A549 (cell line): Measurements from ENCODE around the gene PTPRN2.

Source experiments
- CEBPB ChIP-seq, 2 experiments: fragments of >200 bp in 1 of 2; sonication (Bioruptor Twin) in 1 of 2; formaldehyde crosslinking in 1 of 2; IDR thresholded peaks; 2 replicates each; pipeline ENCODE4 v1.6.1; 2012 to 2016
- JUN ChIP-seq, 2 experiments: fragments of >200 bp; sonication (Bioruptor Twin); formaldehyde crosslinking; IDR thresholded peaks; 2 replicates in 1 of 2; 3 replicates in 1 of 2; pipeline ENCODE4 v1.6.1; 2016 to 2017
- MAFK ChIP-seq: fragments of 450-650 bp; IDR thresholded peaks from 2 replicates; pipeline ENCODE4 v1.6.1; 2014; ENCODE audit not compliant: partially characterized antibody
- PHF8 ChIP-seq: fragments of 200-600 bp; sonication (generic); IDR thresholded peaks from 2 replicates; pipeline ENCODE4 v1.6.1; 2016; ENCODE audit warnings: low read depth, mild to moderate bottlenecking, antibody characterized with exemption, moderate library complexity, borderline replicate concordance
- RAD21 ChIP-seq, 2 experiments: fragments of >200 bp in 1 of 2; sonication (Bioruptor Twin) in 1 of 2; formaldehyde crosslinking in 1 of 2; IDR thresholded peaks in 1 of 2; conservative IDR thresholded peaks in 1 of 2; 2 replicates in 1 of 2; 3 replicates in 1 of 2; pipeline ENCODE4 v1.6.1; 2012 to 2018; ENCODE audit warnings: inconsistent platforms in 1 of 2
- RCOR1 ChIP-seq: fragments of 150-350 bp; IDR thresholded peaks from 2 replicates; pipeline ENCODE4 v1.6.1; 2014; ENCODE audit warnings: antibody characterized with exemption, low read length, low read depth
- TF ChIP-seq, protein P1 (sequence below): fragments of >200 bp; sonication (Bioruptor Twin); formaldehyde crosslinking; IDR thresholded peaks from 3 replicates; pipeline ENCODE4 v1.5.1; 2016

DNA sequence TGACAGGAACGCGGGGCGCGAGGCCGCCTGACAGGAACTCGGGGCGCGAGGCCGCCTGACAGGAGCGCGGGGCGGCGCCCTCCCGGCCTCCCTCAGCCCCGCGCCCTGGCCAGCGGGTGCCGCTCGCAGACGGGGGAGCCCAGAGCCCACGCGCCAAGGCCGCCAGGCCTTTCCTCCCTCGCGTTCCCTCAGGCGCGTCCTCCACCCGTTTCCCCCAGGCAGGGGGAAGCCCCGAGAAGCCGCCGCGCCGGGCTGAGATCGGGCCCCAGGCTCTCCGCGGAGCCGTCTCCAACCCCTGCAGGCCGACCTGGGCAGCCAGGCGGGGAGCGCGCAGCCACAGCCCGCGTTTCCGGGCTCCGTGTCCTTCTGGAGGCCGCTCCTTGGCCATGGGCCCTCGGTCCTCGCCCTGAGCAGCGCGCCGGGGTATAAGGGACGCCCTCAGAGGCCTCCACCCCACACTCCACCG lies 17.7 kb downstream of the PTPRN2 start:
- TF ChIP-seq RCOR1 (no peak), MAFK (no peak), CEBPB (IDR thresholded peaks at IDR 0.05) (no peak), RAD21 (conservative IDR thresholded peaks at IDR 0.05 in 1 of 2, IDR thresholded peaks at IDR 0.05 in 1 of 2) (no peak), PHF8 (no peak), JUN (IDR thresholded peaks at IDR 0.05) (no peak)
- TF ChIP-seq, protein P1, sequence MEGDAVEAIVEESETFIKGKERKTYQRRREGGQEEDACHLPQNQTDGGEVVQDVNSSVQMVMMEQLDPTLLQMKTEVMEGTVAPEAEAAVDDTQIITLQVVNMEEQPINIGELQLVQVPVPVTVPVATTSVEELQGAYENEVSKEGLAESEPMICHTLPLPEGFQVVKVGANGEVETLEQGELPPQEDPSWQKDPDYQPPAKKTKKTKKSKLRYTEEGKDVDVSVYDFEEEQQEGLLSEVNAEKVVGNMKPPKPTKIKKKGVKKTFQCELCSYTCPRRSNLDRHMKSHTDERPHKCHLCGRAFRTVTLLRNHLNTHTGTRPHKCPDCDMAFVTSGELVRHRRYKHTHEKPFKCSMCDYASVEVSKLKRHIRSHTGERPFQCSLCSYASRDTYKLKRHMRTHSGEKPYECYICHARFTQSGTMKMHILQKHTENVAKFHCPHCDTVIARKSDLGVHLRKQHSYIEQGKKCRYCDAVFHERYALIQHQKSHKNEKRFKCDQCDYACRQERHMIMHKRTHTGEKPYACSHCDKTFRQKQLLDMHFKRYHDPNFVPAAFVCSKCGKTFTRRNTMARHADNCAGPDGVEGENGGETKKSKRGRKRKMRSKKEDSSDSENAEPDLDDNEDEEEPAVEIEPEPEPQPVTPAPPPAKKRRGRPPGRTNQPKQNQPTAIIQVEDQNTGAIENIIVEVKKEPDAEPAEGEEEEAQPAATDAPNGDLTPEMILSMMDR, result no peak
